Memory B cell (primary cell): Measurements from ENCODE around the gene CAMKMT.

Experiments used
- ATAC-seq: fragments of 150-1000 bp; cut with Tn5 transposase; 2 replicates; pipeline ENCODE4 v1.10.0; 2021; ENCODE audit warnings: low read depth, mild to moderate bottlenecking, moderate library complexity
- DNase-seq, 2 donors: peaks; one replicate each; pipeline ENCODE4 v3.0.0; 2022; ENCODE audit warnings: low spot score in 2 of 2
- H3K27ac Mint-ChIP-seq: one replicate; pipeline ENCODE4 v1.8.0; 2022; ENCODE audit warnings: mild to moderate bottlenecking, moderate library complexity, mixed read lengths
- H3K27me3 Mint-ChIP-seq: one replicate; pipeline ENCODE4 v1.8.0; 2022; ENCODE audit warnings: mixed read lengths
- H3K36me3 Mint-ChIP-seq: one replicate; pipeline ENCODE4 v1.8.0; 2022; ENCODE audit warnings: mild to moderate bottlenecking, mixed read lengths
- H3K4me1 Mint-ChIP-seq: one replicate; pipeline ENCODE4 v1.8.0; 2022; ENCODE audit warnings: mixed read lengths
- H3K4me3 Mint-ChIP-seq: one replicate; pipeline ENCODE4 v1.8.0; 2022; ENCODE audit warnings: mild to moderate bottlenecking, moderate library complexity, mixed read lengths
- H3K9me3 Mint-ChIP-seq: one replicate; pipeline ENCODE4 v1.8.0; 2022; ENCODE audit warnings: mixed read lengths

CAMKMT gene

DNA sequence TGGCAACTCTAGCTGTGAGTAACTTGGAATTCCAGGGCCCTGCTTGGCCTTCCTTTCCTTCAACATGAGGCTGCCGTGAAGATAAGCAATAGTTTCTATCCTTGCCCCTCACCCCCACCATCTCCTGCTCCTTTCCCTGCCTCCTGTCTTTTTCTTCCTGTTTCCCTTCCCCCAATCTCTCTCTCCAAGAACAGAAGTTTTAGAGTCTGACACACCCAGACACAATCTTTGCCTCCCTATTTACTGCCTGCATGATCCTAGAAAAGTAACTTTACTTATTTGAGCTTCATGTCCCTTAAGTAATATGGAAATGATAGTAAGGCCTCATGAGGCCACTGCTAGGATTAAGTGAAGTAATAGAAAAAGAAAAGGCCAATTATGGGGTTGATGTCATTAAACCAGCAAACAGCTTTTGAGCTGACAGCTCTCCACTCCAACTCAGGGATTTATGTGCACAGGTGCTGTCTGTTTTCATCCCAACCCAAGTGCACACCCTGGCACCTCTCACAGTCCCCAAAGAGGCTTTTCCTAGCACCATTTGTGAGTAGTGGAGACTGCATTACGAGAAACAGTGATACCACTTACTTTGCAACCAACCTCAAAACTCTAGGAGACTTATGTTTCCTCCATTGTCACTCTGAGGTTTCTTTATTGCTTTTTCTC is 456.1 kb downstream of the CAMKMT start:
- no peak for DNase-seq
- Mint-ChIP-seq H3K9me3 (no peaks in the 10 kb centered on the region), H3K27ac (no peak overlapping the region), H3K4me1 (no peaks in the 10 kb centered on the region), H3K36me3 (no peaks in the 10 kb centered on the region), H3K4me3 (no peak overlapping the region), H3K27me3 (peaks cover 13% of the 10 kb centered on the region)
- no peak for ATAC-seq

DNA sequence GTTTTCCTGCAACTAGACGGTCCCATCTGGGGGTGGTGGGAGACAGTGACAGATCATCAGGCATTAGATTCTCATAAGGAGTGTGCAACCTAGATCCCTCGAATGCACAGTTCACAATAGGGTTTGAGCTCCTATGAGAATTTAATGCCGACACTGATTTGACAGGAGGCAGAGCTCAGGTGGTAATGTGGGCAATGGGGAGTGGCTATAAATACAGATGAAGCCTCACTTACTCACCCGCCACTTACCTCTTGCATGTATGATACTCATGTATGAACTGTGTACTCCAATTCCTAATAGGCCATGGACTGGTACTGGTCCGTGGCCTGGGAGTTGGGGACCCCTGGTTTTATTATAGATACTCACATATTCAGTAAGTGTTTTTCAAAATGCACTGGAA is 457.3 kb downstream of the CAMKMT start:
- Mint-ChIP-seq H3K27me3 (peaks cover 9% of the 10 kb centered on the region), H3K36me3 (no peaks in the 10 kb centered on the region)

GRCh38 chr2:44821500-44821899 is 459.8 kb downstream of the CAMKMT start:
- Mint-ChIP-seq H3K9me3 (no peaks in the 10 kb centered on the region), H3K4me3 (no peak overlapping the region), H3K27me3 (peaks cover 5% of the 10 kb centered on the region), H3K36me3 (no peaks in the 10 kb centered on the region), H3K27ac (no peak overlapping the region), H3K4me1 (no peaks in the 10 kb centered on the region)
- no peak for ATAC-seq
- no peak for DNase-seq

More for the DNA sequence above, 457.3 kb downstream of the CAMKMT start:
- H3K9me3 Mint-ChIP-seq: no peaks in the 10 kb centered on the region
- H3K4me3 Mint-ChIP-seq: no peak overlapping the region
- ATAC-seq (no peak), DNase-seq (no peak)
- H3K27ac Mint-ChIP-seq: no peak overlapping the region
- no peaks in the 10 kb centered on the region for H3K4me1 Mint-ChIP-seq

DNA sequence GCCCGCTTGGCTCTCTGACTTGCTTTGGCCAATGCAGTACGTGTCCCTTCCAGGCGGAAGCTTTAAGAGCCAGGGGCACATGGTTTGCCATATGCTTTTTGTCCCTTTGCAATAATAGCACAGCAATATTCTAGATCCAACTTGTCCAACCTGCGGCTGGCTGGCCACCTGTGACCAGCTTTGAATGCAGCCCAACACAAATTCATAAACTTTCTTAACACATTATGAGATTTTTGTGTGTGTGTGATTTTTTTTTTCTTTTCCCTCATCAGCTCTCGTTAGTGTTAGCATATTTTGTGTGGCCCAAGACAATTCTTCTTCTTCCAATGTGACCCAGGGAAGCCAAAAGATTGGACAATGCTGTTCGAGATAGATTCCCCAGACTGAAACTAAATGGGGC is 460.4 kb downstream of the CAMKMT start:
- no peak overlapping the region for H3K27ac Mint-ChIP-seq
- H3K4me3 Mint-ChIP-seq: no peak overlapping the region
- DNase-seq (no peak), ATAC-seq (no peak)
- no peaks in the 10 kb centered on the region for H3K9me3 Mint-ChIP-seq
- H3K36me3 Mint-ChIP-seq: no peaks in the 10 kb centered on the region
- H3K4me1 Mint-ChIP-seq: no peaks in the 10 kb centered on the region
- H3K27me3 Mint-ChIP-seq: peaks cover 5% of the 10 kb centered on the region
